Right ventricle myocardium superior (tissue), 1 donor: Measurements from ENCODE around the gene SHROOM4. TPM values are rescaled to one million over a fixed set of nuclear protein-coding genes. Genes with fewer than 3 reads are reported as not detected.

Experiments
- ATAC-seq: fragments of 200-7000 bp; cut with Tn5 transposase; one replicate; pipeline ENCODE4 v1.9.1; 2020; ENCODE audit warnings: mild to moderate bottlenecking; ENCODE audit not compliant: poor library complexity
- DNase-seq: peaks from one replicate; pipeline ENCODE4 v3.0.0-alpha.2; 2020
- intact Hi-C: fragments of 100-400 bp; cut with DNase I; formaldehyde crosslinking; loops from one replicate; pipeline ENCODE4 v1.11.2; 2022
- total RNA-seq: library from RNA; stranded (reverse); fragmentation: NEBNext Ultra II Directional; extraction: Animal tissue kit (Norgen Biotek cat#: 25700); gene quantifications from one replicate; pipeline ENCODE4 v1.2.1, GENCODE V29; 2021
- donor health status: DM: no; HTN: yes; CAD: no; lungs with severe emphysema.

Gene SHROOM4
- total RNA-seq, 1 donor from 2014 or later, result 9.4 TPM

- intact Hi-C loops, result no loop called here
Measured at GRCh38 chrX:50635817-50636365, 178.1 kb downstream of the SHROOM4 start.

DNA sequence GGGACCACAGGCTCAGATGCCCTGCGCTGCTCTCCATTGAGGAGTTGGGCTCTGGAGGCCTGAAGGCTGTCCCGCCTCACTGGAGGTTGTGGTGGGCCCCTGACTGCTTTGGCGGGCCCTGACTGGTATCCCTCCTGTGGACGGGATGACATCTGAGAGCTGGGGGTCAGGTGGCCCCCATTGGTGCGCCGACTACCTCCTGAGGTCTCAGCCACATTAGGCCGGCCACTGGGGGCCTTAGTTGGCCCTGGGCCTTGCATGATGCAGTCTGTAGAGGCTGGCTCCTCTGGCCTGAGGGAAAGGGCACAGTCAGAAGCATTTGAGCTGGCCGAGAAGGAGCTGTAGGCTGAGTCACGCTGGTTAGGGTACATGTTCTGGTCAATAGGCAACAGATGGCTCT lies 178.8 kb downstream of the SHROOM4 start:
- ATAC-seq, result no peak
- no peak for DNase-seq
- intact Hi-C loops, result no loop called here

More at GRCh38 chrX:50635817-50636365, 178.1 kb downstream of the SHROOM4 start:
- DNase-seq, result no peak
- ATAC-seq, result no peak

DNA sequence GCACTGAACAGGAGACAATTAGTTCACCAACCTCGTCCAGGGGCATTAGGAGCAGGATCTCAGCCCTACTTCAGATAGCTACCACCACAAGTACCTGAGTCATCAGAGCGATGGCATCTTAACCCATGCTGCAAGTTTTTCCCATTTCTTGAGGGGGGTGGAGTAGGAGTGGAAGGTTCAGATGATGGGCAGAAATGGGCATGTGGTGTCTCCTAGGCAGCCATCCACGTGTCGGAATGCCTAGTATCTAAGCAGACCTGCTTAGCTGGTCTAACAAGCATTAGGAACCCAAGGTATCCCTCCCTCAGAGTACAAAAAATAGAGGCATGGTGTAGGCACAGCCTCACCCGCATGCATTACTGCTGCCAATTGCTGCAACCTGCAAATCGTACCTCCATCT lies 184.2 kb downstream of the SHROOM4 start:
- DNase-seq (no peak), ATAC-seq (no peak)
- intact Hi-C loops, result no loop called here

DNA sequence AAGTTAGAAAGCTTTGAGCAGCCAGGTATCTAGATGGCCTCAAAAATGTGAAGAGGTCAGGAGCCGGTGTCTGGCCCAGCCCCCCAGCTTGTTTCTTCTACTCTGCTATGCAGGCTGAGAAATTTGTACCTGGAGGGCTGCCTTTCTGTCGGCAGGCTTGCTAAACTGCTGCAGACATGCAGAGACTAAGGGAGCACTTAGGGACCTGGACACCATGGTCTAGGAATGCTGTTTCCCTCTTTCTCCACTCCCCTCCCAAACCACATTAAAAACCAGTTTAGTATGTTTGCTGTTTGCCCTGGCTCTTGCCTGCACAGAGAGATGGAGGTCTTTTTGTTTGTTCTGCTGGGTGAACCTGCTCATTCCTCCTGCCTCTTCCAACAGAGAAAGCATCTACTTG lies 186.3 kb downstream of the SHROOM4 start:
- intact Hi-C loops, result no loop called here
- DNase-seq (no peak), ATAC-seq (no peak)

DNA sequence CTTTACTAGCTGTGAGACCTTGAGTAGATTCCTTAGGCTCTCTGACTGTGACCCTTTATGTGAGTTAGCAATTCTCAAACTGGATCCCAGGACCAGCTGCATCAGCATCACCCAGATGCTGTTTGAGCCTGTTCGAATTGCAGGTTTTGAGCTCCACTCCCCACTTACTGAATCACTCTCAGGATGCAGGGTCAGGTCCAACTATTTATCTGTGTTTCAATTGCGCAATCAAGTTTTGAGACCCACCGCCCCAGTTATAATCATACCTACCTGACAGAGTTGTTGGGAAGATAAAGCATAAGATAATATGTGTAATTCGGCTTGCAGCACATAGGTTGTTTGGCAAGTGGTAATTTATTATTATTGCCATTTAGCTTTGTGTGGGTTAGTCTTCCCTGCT lies 187.6 kb downstream of the SHROOM4 start:
- ATAC-seq (no peak), DNase-seq (no peak)
- intact Hi-C loops, result no loop called here

GRCh38 chrX:50622751-50623150 lies 191.2 kb downstream of the SHROOM4 start:
- DNase-seq (no peak), ATAC-seq (no peak)
- intact Hi-C loops, result no loop called here

- ATAC-seq, result no peak
- no peak for DNase-seq
- intact Hi-C loops, result no loop called here
Measured at GRCh38 chrX:50618788-50619558, 195.0 kb downstream of the SHROOM4 start.

- no peak for DNase-seq
- intact Hi-C loops, result no loop called here
- no peak for ATAC-seq
Measured at GRCh38 chrX:50617183-50617582, 196.8 kb downstream of the SHROOM4 start.

GRCh38 chrX:50615570-50616158 lies 198.3 kb downstream of the SHROOM4 start:
- DNase-seq (no peak), ATAC-seq (no peak)
- intact Hi-C loops, result no loop called here

- no peak for ATAC-seq
- no peak for DNase-seq
- intact Hi-C loops, result no loop called here
Measured at GRCh38 chrX:50614460-50614859, 199.5 kb downstream of the SHROOM4 start.

DNA sequence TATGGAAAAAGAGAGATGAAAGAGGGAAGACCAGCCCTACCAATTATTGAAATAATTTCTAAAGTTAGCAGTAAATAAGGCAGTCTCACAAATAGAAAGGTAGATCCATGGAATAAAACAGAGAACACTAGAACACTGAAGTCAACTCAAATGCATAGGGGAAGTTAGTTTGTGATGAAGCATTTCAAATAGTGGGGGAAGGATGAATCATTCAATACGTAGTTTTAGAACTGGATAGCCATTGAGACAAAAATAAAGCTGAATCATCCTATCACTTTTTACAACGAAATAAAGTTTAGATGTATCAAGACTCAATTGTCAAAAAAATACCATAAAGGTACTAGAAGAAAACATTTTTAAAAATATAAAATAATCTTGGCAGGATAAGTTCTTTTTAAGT lies 200.1 kb downstream of the SHROOM4 start:
- intact Hi-C loops, result no loop called here
- no peak for DNase-seq
- ATAC-seq, result no peak

GRCh38 chrX:50609796-50610195 lies 204.2 kb downstream of the SHROOM4 start:
- intact Hi-C loops, result no loop called here
- DNase-seq (no peak), ATAC-seq (no peak)

GRCh38 chrX:50606300-50606950 lies 207.6 kb downstream of the SHROOM4 start:
- intact Hi-C loops, result no loop called here
- DNase-seq (no peak), ATAC-seq (no peak)

GRCh38 chrX:50596056-50596455 lies 217.9 kb downstream of the SHROOM4 start:
- intact Hi-C loops, result no loop called here
- no peak for DNase-seq
- no peak for ATAC-seq

- intact Hi-C loops, result no loop called here
- DNase-seq, result no peak
- no peak for ATAC-seq
Measured at GRCh38 chrX:50594788-50595187, 219.2 kb downstream of the SHROOM4 start.

GRCh38 chrX:50586980-50587379 lies 227.0 kb downstream of the SHROOM4 start:
- intact Hi-C loops, result no loop called here
- DNase-seq, result no peak
- ATAC-seq, result no peak

DNA sequence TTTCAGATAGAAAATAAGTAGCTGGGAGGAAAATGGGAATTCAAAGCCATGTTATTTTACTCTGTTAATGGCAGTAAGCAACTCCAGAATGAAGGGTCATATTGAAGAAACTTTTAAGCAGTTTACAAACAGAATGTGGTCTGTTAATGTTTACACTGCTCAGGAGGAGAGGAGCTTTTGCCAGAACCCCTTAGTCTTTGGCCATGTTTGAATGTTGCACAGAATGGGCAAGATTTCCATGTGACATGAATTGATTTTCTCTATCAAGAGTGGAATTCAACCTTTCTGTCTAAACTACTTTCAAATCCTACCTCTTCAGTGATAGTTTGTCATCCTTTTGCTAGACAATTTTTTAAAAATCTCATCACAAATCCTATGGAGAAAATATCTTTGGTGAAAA lies 227.6 kb downstream of the SHROOM4 start:
- intact Hi-C loops, result no loop called here
- no peak for DNase-seq
- no peak for ATAC-seq

DNA sequence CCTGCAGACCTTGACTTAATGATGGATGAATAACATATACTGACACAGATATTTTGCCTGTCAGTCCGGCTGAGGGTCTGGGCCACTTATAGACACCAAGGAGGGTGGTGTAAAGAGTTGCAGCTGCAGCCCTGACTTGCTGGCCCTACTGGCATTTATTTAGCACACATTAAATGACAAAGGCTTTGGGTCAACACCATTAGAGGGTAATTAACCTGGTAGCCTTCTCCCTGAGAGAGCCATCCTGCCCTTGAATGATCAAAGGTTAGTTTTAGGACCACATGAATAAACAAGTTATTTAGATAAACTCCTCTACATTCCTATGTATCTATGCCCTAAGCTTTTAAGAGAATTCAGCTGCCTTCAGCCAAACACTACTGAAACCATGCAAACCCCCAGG lies 232.6 kb downstream of the SHROOM4 start:
- ATAC-seq (no peak), DNase-seq (no peak)
- intact Hi-C loops, result no loop called here

- DNase-seq (no peak), ATAC-seq (no peak)
- intact Hi-C loops, result no loop called here
Measured at GRCh38 chrX:50579955-50580354, 234.0 kb downstream of the SHROOM4 start.

DNA sequence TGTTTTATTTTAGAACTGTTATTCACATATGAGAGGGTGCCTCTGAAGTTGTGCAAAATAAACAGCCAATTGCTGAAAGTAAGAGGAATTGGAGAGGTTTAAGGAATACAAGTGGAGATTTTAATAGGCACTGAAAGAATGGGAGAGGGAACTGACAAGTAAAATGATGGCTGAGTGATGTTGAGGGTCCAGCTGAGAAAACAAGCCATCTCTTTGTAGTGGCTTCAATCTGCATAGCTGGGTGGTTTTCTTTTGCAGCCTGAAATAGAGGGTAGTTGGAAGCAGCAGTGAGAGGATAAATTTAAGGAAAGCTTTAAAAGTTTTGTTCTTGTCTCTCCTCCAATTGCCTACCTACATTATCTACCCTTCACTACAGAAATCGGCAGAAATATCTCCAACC lies 236.7 kb downstream of the SHROOM4 start:
- intact Hi-C loops, result no loop called here
- DNase-seq, result no peak
- ATAC-seq, result no peak
